ENCODE data around the gene VPS26B.
"Not testable (repeated sequence)": the region's sequence is repeated elsewhere in the genome, so short reads cannot be mapped to it uniquely, and the experiment has no call there.

VPS26B gene

GRCh38 chr11:134260983-134261382 is 36.5 kb downstream of the VPS26B start:
- no peak for DNase-seq

GRCh38 chr11:134261626-134262488 is 37.4 kb downstream of the VPS26B start:
- peak; percentile 42 for DNase-seq

GRCh38 chr11:134264966-134265764 is 40.7 kb downstream of the VPS26B start:
- no peak for DNase-seq

GRCh38 chr11:134266440-134266839 is 42.0 kb downstream of the VPS26B start:
- no peak for DNase-seq

- DNase-seq = no peak
Observed at GRCh38 chr11:134266841-134267251, 42.4 kb downstream of the VPS26B start.

- no peak for DNase-seq
Observed at GRCh38 chr11:134267461-134267860, 43.0 kb downstream of the VPS26B start.

- DNase-seq = no peak
Observed at GRCh38 chr11:134267966-134268365, 43.5 kb downstream of the VPS26B start.

GRCh38 chr11:134270250-134270714 is 45.8 kb downstream of the VPS26B start:
- DNase-seq = no peak

GRCh38 chr11:134271978-134272377 is 47.5 kb downstream of the VPS26B start:
- no peak for DNase-seq

- peak; percentile 62 for DNase-seq
Observed at GRCh38 chr11:134272381-134273316, 48.2 kb downstream of the VPS26B start.

GRCh38 chr11:134273317-134273712 is 48.8 kb downstream of the VPS26B start:
- peak; percentile 47 for DNase-seq

- no peak for DNase-seq
Observed at GRCh38 chr11:134275188-134275533, 50.7 kb downstream of the VPS26B start.

- DNase-seq = peak; percentile 91
Observed at GRCh38 chr11:134275534-134276395, 51.3 kb downstream of the VPS26B start, which contains the start of gene GLB1L3. Gene GLB1L3, plus strand, starts transcription at chr11:134276379. Its CDS starts 362 bp downstream, at chr11:134276741.

- peak; percentile 58 for DNase-seq
Observed at GRCh38 chr11:134276396-134277182, 52.1 kb downstream of the VPS26B start.

- DNase-seq = no peak
Observed at GRCh38 chr11:134277183-134278001, 52.9 kb downstream of the VPS26B start.

- no peak for DNase-seq
Observed at GRCh38 chr11:134278356-134278755, 53.9 kb downstream of the VPS26B start.

- DNase-seq = not testable (repeated sequence)
Observed at GRCh38 chr11:134281635-134282034, 57.2 kb downstream of the VPS26B start.

- no peak for DNase-seq
Observed at GRCh38 chr11:134282121-134283045, 57.9 kb downstream of the VPS26B start.

Measured in NCI-H1092 treated with DMSO at 0.1 percent for 48 hours (cell line).